Calu3 (cell line): Measurements from ENCODE around the gene USF3. TPM values are rescaled to one million over a fixed set of nuclear protein-coding genes. Genes with fewer than 3 reads are reported as not detected.
A peak's percentile ranks its signal among the peaks of the same experiment; 100 is the strongest.

Experiments
- BruUV-seq: library from RNA; stranded (reverse); fragments of 400-500 nt; replicated peaks from 2 replicates; lab custom pipeline; 2021; lab: Mats Ljungman, UMichigan
- CTCF ChIA-PET: fragments of 300-600 bp; sonication (Branson Sonifier 250); formaldehyde crosslinking; loops from one replicate; lab custom pipeline; 2022; ENCODE audit warnings: antibody characterized with exemption; lab: Charles Lee
- DNase-seq: peaks from one replicate; pipeline ENCODE4 v3.0.0; 2022
- H3K27ac Mint-ChIP-seq: one replicate; pipeline ENCODE4 v1.8.0; 2022; ENCODE audit warnings: mixed read lengths; ENCODE audit not compliant: unreplicated experiment
- H3K27me3 Mint-ChIP-seq: one replicate; pipeline ENCODE4 v1.8.0; 2022; ENCODE audit warnings: mixed read lengths; ENCODE audit not compliant: unreplicated experiment
- H3K36me3 Mint-ChIP-seq: one replicate; pipeline ENCODE4 v1.8.0; 2022; ENCODE audit warnings: mild to moderate bottlenecking, moderate library complexity, mixed read lengths; ENCODE audit not compliant: insufficient read depth, unreplicated experiment
- H3K4me1 Mint-ChIP-seq: one replicate; pipeline ENCODE4 v1.8.0; 2022; ENCODE audit warnings: mild to moderate bottlenecking, low read depth, mixed read lengths; ENCODE audit not compliant: unreplicated experiment
- H3K4me3 Mint-ChIP-seq: one replicate; pipeline ENCODE4 v1.8.0; 2022; ENCODE audit warnings: mild to moderate bottlenecking, low read depth, moderate library complexity, mixed read lengths; ENCODE audit not compliant: unreplicated experiment
- H3K9me3 Mint-ChIP-seq: one replicate; pipeline ENCODE4 v1.8.0; 2022; ENCODE audit warnings: low read depth, mixed read lengths; ENCODE audit not compliant: unreplicated experiment
- intact Hi-C: fragments of 100-400 bp; cut with micrococcal nuclease; formaldehyde crosslinking; loops from one replicate; pipeline ENCODE4 v1.10.0; 2022; ENCODE audit not compliant: unreplicated experiment
- total RNA-seq: library from RNA; stranded (reverse); gene quantifications from 2 replicates; pipeline ENCODE4 v1.2.3, GENCODE V29; 2022
- TF ChIP-seq, protein P1 (sequence below): fragments of 200-600 bp; IDR thresholded peaks from one replicate; pipeline ENCODE4 v1.8.0; 2022; ENCODE audit warnings: antibody characterized with exemption; ENCODE audit not compliant: unreplicated experiment

The USF3 gene
- total RNA-seq, 1 experiment from 2014 or later: 10.7 TPM

DNA sequence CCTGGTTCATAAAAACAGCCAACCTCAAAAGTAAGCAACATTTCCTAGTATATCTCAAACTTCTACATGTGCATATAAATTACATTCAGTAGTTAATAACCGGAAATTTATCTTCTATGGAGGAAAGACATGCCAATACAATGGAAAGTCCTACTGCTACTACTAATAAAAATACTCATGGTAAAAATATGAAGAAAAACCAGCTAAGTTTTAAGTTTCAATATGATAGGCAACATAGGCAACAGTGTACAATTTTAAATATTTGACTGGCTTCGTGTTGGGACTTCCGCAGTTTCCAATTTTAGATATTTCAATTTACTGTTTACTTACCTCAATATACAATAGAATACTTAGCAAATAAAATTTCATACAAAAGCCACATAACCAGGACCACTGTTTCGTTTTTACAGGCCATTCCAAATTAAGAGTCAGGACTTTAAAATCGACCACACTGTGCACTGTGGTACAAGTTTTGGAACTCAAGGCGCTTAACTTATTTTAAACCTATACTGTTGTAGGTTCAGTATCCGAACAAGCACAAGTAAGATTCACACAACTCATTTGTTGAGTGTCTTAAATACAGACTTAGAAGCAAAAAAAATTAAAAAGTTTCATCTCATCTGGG, 46.7 kb upstream of the USF3 start:
- TF ChIP-seq, protein P1, sequence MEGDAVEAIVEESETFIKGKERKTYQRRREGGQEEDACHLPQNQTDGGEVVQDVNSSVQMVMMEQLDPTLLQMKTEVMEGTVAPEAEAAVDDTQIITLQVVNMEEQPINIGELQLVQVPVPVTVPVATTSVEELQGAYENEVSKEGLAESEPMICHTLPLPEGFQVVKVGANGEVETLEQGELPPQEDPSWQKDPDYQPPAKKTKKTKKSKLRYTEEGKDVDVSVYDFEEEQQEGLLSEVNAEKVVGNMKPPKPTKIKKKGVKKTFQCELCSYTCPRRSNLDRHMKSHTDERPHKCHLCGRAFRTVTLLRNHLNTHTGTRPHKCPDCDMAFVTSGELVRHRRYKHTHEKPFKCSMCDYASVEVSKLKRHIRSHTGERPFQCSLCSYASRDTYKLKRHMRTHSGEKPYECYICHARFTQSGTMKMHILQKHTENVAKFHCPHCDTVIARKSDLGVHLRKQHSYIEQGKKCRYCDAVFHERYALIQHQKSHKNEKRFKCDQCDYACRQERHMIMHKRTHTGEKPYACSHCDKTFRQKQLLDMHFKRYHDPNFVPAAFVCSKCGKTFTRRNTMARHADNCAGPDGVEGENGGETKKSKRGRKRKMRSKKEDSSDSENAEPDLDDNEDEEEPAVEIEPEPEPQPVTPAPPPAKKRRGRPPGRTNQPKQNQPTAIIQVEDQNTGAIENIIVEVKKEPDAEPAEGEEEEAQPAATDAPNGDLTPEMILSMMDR: no peak
- no TSS peak for BruUV-seq
- peak overlapping the region; percentile 100 for H3K4me3 Mint-ChIP-seq
- peaks cover 42% of the 10 kb centered on the region for H3K36me3 Mint-ChIP-seq
- no peaks in the 10 kb centered on the region for H3K9me3 Mint-ChIP-seq
- intact Hi-C loops: loop anchor here (5.0 kb wide), 1 partner anchor 246 kb away; no protein-coding TSS in a partner anchor
- H3K4me1 Mint-ChIP-seq: peaks cover 19% of the 10 kb centered on the region
- DNase-seq: no peak
- no peaks in the 10 kb centered on the region for H3K27me3 Mint-ChIP-seq
- peak overlapping the region; percentile 79 for H3K27ac Mint-ChIP-seq
- CTCF ChIA-PET: no interaction called here

DNA sequence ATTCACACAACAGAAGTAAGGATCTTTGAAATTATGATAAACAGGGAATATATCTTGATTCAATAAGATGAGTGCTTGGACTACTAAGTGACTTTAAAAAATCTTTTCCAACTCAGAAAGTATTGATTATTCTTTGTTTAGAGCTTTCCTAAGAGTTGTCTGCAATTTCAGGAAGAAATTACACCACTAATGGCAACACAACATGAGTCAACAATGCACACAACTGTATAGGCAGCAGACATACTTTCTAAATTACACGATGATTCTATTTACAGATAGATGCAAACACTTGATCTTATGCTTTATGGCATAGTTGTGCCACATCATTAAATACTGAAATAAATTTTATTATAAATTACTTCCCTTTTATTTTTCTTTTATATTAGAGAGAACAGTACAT, 45.2 kb upstream of the USF3 start:
- peaks cover 19% of the 10 kb centered on the region for H3K4me1 Mint-ChIP-seq
- TF ChIP-seq, protein P1: no peak
- intact Hi-C loops: loop anchor here (5.0 kb wide), 1 partner anchor 244 kb away; no protein-coding TSS in a partner anchor
- no TSS peak for BruUV-seq
- no peak overlapping the region for H3K4me3 Mint-ChIP-seq
- DNase-seq: no peak
- no peaks in the 10 kb centered on the region for H3K9me3 Mint-ChIP-seq
- H3K27me3 Mint-ChIP-seq: no peaks in the 10 kb centered on the region
- no peak overlapping the region for H3K27ac Mint-ChIP-seq
- CTCF ChIA-PET: no interaction called here
- H3K36me3 Mint-ChIP-seq: peaks cover 27% of the 10 kb centered on the region

DNA sequence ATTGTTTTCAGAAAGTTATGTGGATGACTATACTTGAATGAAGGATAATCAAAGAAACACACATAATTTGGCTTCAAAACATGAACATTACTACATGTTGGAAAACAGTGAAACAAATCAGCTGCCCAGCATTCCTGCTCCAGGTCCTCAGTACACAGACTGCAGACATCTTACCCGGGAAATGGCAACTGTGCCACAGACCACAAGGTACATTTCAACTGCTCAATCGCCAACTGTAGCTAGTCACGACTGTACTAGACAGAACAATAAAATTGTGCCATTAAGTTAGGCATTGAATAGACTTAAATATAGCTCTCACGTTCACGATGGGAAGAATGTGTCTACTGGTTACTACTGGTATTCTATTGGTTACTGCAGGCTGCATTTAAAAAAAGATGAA, 44.6 kb upstream of the USF3 start:
- CTCF ChIA-PET: interaction anchor here (0.7 kb wide), 1 partner anchor 291 kb away, joined by 3 read pairs; no protein-coding TSS in a partner anchor
- no TSS peak for BruUV-seq
- intact Hi-C loops: loop anchor here (5.0 kb wide), 1 partner anchor 244 kb away; no protein-coding TSS in a partner anchor
- no peaks in the 10 kb centered on the region for H3K27me3 Mint-ChIP-seq
- no peak for DNase-seq
- H3K4me1 Mint-ChIP-seq: peaks cover 19% of the 10 kb centered on the region
- TF ChIP-seq, protein P1: no peak
- H3K36me3 Mint-ChIP-seq: peaks cover 22% of the 10 kb centered on the region
- H3K4me3 Mint-ChIP-seq: no peak overlapping the region
- H3K9me3 Mint-ChIP-seq: no peaks in the 10 kb centered on the region
- H3K27ac Mint-ChIP-seq: no peak overlapping the region

DNA sequence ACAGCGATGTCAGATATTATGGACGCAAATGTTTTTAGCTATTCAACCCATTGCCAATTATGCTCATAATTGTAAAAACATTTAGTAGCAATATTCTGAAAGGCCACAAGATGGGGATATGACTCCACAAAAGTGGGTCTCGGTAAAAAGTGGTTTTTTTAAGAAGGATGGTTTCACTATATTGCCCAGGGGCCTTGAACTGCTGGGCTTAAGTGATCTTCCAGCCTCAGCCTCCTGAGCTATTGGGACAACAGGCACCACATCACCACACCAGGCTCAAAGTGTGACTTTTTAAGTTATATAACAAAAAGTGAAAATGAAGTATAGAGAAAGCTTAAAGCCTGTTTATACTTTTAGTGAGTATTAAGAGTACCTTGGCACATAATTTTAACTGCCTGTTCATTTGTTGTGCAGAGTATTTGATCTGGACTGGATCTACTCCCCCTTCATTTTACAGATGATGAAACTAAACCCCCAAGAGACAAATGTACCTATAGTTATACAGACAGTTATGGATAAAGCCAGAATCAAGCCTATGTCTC, 40.2 kb upstream of the USF3 start:
- Mint-ChIP-seq H3K9me3 (no peaks in the 10 kb centered on the region), H3K27me3 (no peaks in the 10 kb centered on the region), H3K36me3 (no peaks in the 10 kb centered on the region), H3K27ac (no peak overlapping the region), H3K4me3 (no peak overlapping the region), H3K4me1 (peaks cover 9% of the 10 kb centered on the region)
- TF ChIP-seq, protein P1: peak; percentile 28
- CTCF ChIA-PET: interaction anchor here (0.5 to 2.5 kb wide), 9 partner anchors 9 to 221 kb away, joined by 3 to 21 read pairs (median 3); partner anchors contain the start of genes ATP6V1A and NAA50
- BruUV-seq: no TSS peak
- DNase-seq: no peak
- intact Hi-C loops: loop anchor here (1.0 to 2.0 kb wide), 2 partner anchors 102 to 177 kb away; partner anchors contain the start of gene GRAMD1C
